Stimulated activated effector memory CD8-positive, alpha-beta T cell treated with anti-CD3 and anti-CD28 coated beads, Interleukin-12 subunit alpha, Interleukin-12 subunit beta, amount 100 ng/mL, for 72 hours (primary cell): ENCODE results near the gene TUBA1C.
A peak's percentile ranks its signal among the peaks of the same experiment; 100 is the strongest.

Experiments used
- ATAC-seq: fragments of 150-1000 bp; cut with Tn5 transposase; 2 replicates; pipeline ENCODE4 v1.10.0; 2021
- DNase-seq, 2 donors: peaks; one replicate each; pipeline ENCODE4 v3.0.0; 2021 to 2022; ENCODE audit warnings: low spot score in 2 of 2
- H3K27ac Mint-ChIP-seq: one replicate; pipeline ENCODE4 v1.8.0; 2022; ENCODE audit warnings: mild to moderate bottlenecking, mixed read lengths
- H3K36me3 Mint-ChIP-seq: one replicate; pipeline ENCODE4 v1.8.0; 2022; ENCODE audit warnings: mild to moderate bottlenecking, mixed read lengths
- H3K4me1 Mint-ChIP-seq: one replicate; pipeline ENCODE4 v1.8.0; 2022; ENCODE audit warnings: mixed read lengths
- H3K4me3 Mint-ChIP-seq: one replicate; pipeline ENCODE4 v1.8.0; 2022; ENCODE audit warnings: mild to moderate bottlenecking, mixed read lengths
- H3K9me3 Mint-ChIP-seq: one replicate; pipeline ENCODE4 v1.8.0; 2022; ENCODE audit warnings: mixed read lengths

Gene TUBA1C

DNA sequence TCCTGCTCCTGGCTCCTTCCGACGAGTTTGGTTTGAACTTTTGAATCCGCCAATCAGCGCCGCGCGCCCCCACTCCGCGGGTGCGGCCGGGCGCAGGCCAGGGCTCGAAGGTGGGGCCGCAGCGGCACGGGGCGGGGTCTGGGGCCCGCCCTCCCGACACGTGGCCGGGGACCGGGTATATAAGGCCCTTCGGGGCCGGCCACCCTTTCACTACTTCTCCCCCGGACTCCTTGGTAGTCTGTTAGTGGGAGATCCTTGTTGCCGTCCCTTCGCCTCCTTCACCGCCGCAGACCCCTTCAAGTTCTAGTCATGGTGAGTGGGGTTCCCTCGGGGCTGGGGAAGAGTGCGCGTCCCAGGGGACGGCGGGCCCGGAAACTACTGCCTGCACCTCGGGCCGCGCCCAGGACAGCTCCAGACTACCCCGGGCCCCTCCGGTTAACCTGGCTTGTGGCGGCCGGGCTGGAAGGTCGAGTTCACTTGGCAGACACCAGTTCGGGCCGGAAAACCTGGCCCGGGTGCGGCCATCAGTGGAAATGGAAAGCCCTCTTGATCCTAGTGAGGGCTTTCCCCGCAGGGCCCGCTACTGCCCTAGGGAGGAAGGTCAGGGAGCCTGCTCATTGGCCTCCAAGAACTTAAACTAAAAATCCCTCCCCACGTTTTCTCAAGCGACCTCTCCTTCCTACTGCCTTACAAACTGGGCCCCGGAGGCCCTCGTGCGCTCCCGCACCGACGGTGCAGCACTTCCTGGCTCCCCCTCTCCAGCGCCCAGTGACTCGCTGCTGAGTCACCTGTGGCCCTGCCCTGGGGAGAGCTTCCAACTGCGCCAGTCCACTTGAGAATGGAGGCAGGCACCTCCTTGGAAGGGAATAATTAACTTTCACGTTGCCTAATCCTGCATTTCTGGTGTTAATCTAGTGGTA is at the start of gene TUBA1C:
TUBA1C (plus strand) TSS at position 210 of the 920 bp plus-strand sequence; CDS start at position 310, 100 bp downstream.
- Mint-ChIP-seq H3K4me3 (peak within 1 kb of the TSS; percentile 94), H3K36me3 (peaks cover 64% of the 10 kb centered on the region), H3K27ac (peak within 1 kb of the TSS; percentile 99), H3K4me1 (peaks cover 38% of the 10 kb centered on the region), H3K9me3 (no peaks in the 10 kb centered on the region)
- ATAC-seq (peak; percentile 92), DNase-seq (peak; percentile 93 to 96)

GRCh38 chr12:49219417-49220026 is 45.4 kb upstream of the TUBA1C start:
- Mint-ChIP-seq H3K27ac (no peak overlapping the region), H3K4me1 (no peaks in the 10 kb centered on the region), H3K9me3 (no peaks in the 10 kb centered on the region), H3K4me3 (no peak overlapping the region), H3K36me3 (no peaks in the 10 kb centered on the region)
- ATAC-seq: no peak
- no peak for DNase-seq

- no peak for ATAC-seq
- Mint-ChIP-seq H3K27ac (no peak overlapping the region), H3K4me3 (no peak overlapping the region), H3K4me1 (no peaks in the 10 kb centered on the region), H3K9me3 (no peaks in the 10 kb centered on the region), H3K36me3 (no peaks in the 10 kb centered on the region)
- DNase-seq: no peak
Observed at GRCh38 chr12:49220972-49221371, 43.9 kb upstream of the TUBA1C start.

DNA sequence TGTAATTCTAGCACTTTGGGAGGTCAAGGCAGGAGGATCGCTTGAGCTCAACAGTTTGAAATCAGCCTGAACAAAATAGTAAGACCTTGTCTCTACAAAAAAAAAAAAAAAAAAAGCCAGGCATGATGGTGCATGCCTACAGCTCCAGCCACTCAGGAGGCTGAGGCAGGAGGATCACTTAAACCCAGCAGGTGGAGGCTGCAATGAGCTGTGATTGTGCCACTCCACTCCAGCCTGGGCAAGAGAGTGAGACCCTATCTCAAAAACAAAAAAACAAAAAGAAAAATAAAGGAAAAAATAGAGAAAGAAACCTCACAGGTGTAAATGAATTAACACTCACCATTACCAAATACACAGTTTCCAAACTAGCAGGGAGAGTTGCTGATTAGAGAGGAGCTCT is 41.8 kb upstream of the TUBA1C start:
- Mint-ChIP-seq H3K4me3 (no peak overlapping the region), H3K36me3 (no peaks in the 10 kb centered on the region), H3K4me1 (no peaks in the 10 kb centered on the region), H3K9me3 (no peaks in the 10 kb centered on the region), H3K27ac (no peak overlapping the region)
- DNase-seq: no peak
- ATAC-seq: no peak

GRCh38 chr12:49223590-49224369 is 41.1 kb upstream of the TUBA1C start:
- Mint-ChIP-seq H3K9me3 (no peaks in the 10 kb centered on the region), H3K27ac (no peak overlapping the region), H3K4me1 (no peaks in the 10 kb centered on the region), H3K4me3 (no peak overlapping the region), H3K36me3 (no peaks in the 10 kb centered on the region)
- no peak for DNase-seq
- ATAC-seq: no peak

DNA sequence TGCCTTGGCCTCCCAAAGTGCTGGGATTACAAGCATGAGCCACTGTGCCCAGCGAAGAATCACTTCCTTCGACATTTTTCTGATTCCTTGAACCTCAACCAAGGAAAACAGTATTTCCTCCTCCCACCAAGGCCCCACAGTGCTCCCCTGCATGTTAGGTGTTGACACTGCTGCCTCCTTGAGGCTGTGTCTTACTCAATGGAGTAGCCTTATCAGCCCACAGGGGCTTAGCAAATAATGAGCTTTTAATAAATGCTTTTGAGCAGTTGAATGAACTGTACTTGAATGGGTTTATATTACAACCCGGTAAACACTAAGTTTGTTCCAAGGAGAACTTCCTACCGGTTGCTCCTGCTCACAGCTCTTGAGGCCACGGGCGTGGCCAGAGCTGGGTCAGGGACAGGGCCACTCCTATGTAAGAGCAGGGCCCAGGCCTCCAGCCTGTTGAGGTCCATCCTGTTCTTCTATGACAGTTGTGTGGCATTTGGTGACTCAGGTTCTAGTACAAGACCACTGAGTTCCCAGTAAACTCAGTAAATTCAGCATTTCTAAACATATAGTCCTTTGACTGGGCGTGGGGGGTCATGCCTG is 39.2 kb upstream of the TUBA1C start:
- Mint-ChIP-seq H3K27ac (no peak overlapping the region), H3K4me3 (no peak overlapping the region), H3K9me3 (no peaks in the 10 kb centered on the region), H3K4me1 (no peaks in the 10 kb centered on the region), H3K36me3 (no peaks in the 10 kb centered on the region)
- ATAC-seq (no peak), DNase-seq (no peak)

- no peak overlapping the region for H3K27ac Mint-ChIP-seq
- no peak overlapping the region for H3K4me3 Mint-ChIP-seq
- no peaks in the 10 kb centered on the region for H3K9me3 Mint-ChIP-seq
- DNase-seq: no peak
- no peak for ATAC-seq
- no peaks in the 10 kb centered on the region for H3K4me1 Mint-ChIP-seq
- H3K36me3 Mint-ChIP-seq: no peaks in the 10 kb centered on the region
Observed at GRCh38 chr12:49227713-49228112, 37.2 kb upstream of the TUBA1C start.

GRCh38 chr12:49228653-49229052 is 36.2 kb upstream of the TUBA1C start:
- H3K27ac Mint-ChIP-seq: no peak overlapping the region
- H3K4me1 Mint-ChIP-seq: peaks cover 4% of the 10 kb centered on the region
- DNase-seq (no peak), ATAC-seq (no peak)
- H3K9me3 Mint-ChIP-seq: no peaks in the 10 kb centered on the region
- peaks cover 2% of the 10 kb centered on the region for H3K36me3 Mint-ChIP-seq
- H3K4me3 Mint-ChIP-seq: no peak overlapping the region

- H3K27ac Mint-ChIP-seq: no peak overlapping the region
- DNase-seq: no peak
Observed at GRCh38 chr12:49230176-49230804, 34.6 kb upstream of the TUBA1C start.

DNA sequence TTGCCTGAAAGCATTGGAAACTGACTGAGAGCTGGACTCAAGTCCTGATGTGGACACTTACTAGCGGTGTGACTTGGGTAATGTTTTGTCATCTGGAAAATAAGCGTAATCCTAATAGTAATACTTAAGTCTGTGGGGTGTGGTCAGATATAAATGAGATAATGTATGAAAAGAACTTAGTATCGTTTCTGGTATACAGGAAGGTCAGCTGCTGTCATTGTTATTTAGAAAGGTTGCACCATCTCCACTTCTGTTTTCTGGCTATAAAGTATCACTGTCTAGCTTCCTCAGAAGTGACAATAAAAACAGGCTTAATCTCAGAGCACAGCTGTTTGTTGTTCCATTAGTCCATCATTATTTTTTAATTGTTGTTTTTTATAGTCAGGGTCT is 34.1 kb upstream of the TUBA1C start:
- Mint-ChIP-seq H3K27ac (no peak overlapping the region), H3K36me3 (peaks cover 15% of the 10 kb centered on the region), H3K4me1 (peaks cover 12% of the 10 kb centered on the region), H3K4me3 (no peak overlapping the region), H3K9me3 (no peaks in the 10 kb centered on the region)
- no peak for DNase-seq
- ATAC-seq: no peak

More at GRCh38 chr12:49230176-49230804, 34.6 kb upstream of the TUBA1C start:
- Mint-ChIP-seq H3K9me3 (no peaks in the 10 kb centered on the region), H3K4me1 (peaks cover 11% of the 10 kb centered on the region), H3K4me3 (no peak overlapping the region), H3K36me3 (peaks cover 14% of the 10 kb centered on the region)
- no peak for ATAC-seq

- Mint-ChIP-seq H3K9me3 (no peaks in the 10 kb centered on the region), H3K4me3 (no peak overlapping the region), H3K4me1 (peaks cover 19% of the 10 kb centered on the region), H3K36me3 (peaks cover 15% of the 10 kb centered on the region), H3K27ac (no peak overlapping the region)
- DNase-seq (no peak), ATAC-seq (no peak)
Observed at GRCh38 chr12:49231878-49232655, 32.8 kb upstream of the TUBA1C start.

- peaks cover 19% of the 10 kb centered on the region for H3K4me1 Mint-ChIP-seq
- peak overlapping the region; percentile 75 for H3K27ac Mint-ChIP-seq
- H3K9me3 Mint-ChIP-seq: no peaks in the 10 kb centered on the region
- ATAC-seq (no peak), DNase-seq (no peak)
- H3K36me3 Mint-ChIP-seq: peaks cover 15% of the 10 kb centered on the region
- H3K4me3 Mint-ChIP-seq: peak overlapping the region; percentile 35
Observed at GRCh38 chr12:49232940-49233841, 31.7 kb upstream of the TUBA1C start.

- Mint-ChIP-seq H3K9me3 (no peaks in the 10 kb centered on the region), H3K4me1 (peaks cover 19% of the 10 kb centered on the region), H3K36me3 (peaks cover 15% of the 10 kb centered on the region), H3K4me3 (peak overlapping the region; percentile 73), H3K27ac (peak overlapping the region; percentile 78)
- no peak for DNase-seq
- no peak for ATAC-seq
Observed at GRCh38 chr12:49233842-49234526, 30.9 kb upstream of the TUBA1C start.
